Smooth muscle cell (in vitro differentiated cells): ENCODE measurements around the gene TBC1D14. TPM values are rescaled to one million over a fixed set of nuclear protein-coding genes. Genes with fewer than 3 reads are reported as not detected.

Source experiments
- DNase-seq: peaks from one replicate; lab custom pipeline; 2025; ENCODE audit not compliant: unreplicated experiment; lab: John Stamatoyannopoulos, UW
- H2AFZ ChIP-seq: fragments of 200-600 bp; sonication (generic); 2 replicates; pipeline ENCODE4 v1.6.0; 2016; ENCODE audit warnings: antibody characterized with exemption, low read depth, mild to moderate bottlenecking
- H3F3A ChIP-seq: fragments of 200-600 bp; sonication (generic); 2 replicates; pipeline ENCODE4 v1.6.0; 2017; ENCODE audit warnings: antibody characterized with exemption, low read depth
- H3K27ac ChIP-seq: fragments of 200-600 bp; sonication (generic); 2 replicates; pipeline ENCODE4 v1.5.1; 2016; ENCODE audit warnings: low read depth, mild to moderate bottlenecking
- H3K27me3 ChIP-seq: fragments of 200-600 bp; sonication (generic); 2 replicates; pipeline ENCODE4 v1.6.1; 2016; ENCODE audit warnings: low read depth, mild to moderate bottlenecking
- H3K36me3 ChIP-seq: fragments of 200-600 bp; sonication (generic); 2 replicates; pipeline ENCODE4 v1.5.1; 2016; ENCODE audit warnings: low read depth
- H3K4me1 ChIP-seq: fragments of 200-600 bp; sonication (generic); 2 replicates; pipeline ENCODE4 v1.5.1; 2016; ENCODE audit warnings: low read depth
- H3K4me2 ChIP-seq: fragments of 200-600 bp; sonication (generic); 2 replicates; pipeline ENCODE4 v1.6.0; 2016; ENCODE audit warnings: mild to moderate bottlenecking
- H3K4me3 ChIP-seq: fragments of 200-600 bp; sonication (generic); 2 replicates; pipeline ENCODE4 v1.5.1; 2016; ENCODE audit warnings: mild to moderate bottlenecking
- H3K79me2 ChIP-seq: fragments of 200-600 bp; sonication (generic); 2 replicates; pipeline ENCODE4 v1.6.0; 2016; ENCODE audit warnings: low read depth, mild to moderate bottlenecking
- H3K9ac ChIP-seq: fragments of 200-600 bp; sonication (generic); 2 replicates; pipeline ENCODE4 v1.6.0; 2016; ENCODE audit warnings: low read depth
- H3K9me3 ChIP-seq: fragments of 200-600 bp; sonication (generic); replicated peaks from 2 replicates; pipeline ENCODE4 v1.5.1; 2016; ENCODE audit warnings: low read depth
- H4K20me1 ChIP-seq: fragments of 200-600 bp; sonication (generic); 2 replicates; pipeline ENCODE4 v1.6.0; 2016; ENCODE audit warnings: low read depth
- WGBS: methylation state at CpG from one replicate; pipeline ENCODE4 v1.1.7; 2016; ENCODE audit warnings: low lambda C conversion rate; 5-methylcytosine and 5-hydroxymethylcytosine counted together
- polyA plus RNA-seq: library from polyadenylated mRNA; unstranded; fragments of >200 nt; fragmentation: Nextera tagmentation; extraction: Ambion mirVana; gene quantifications from 2 replicates; pipeline ENCODE4 v1.2.1, GENCODE V29; 2016
- total RNA-seq: library from RNA; depleted of rRNA; stranded (reverse); fragments of >200 nt; gene quantifications from 2 replicates; pipeline ENCODE4 v1.2.3, GENCODE V29; 2014
- TF ChIP-seq, protein P1 (sequence below): fragments of 200-600 bp; sonication (generic); IDR thresholded peaks from 2 replicates; pipeline ENCODE4 v1.5.1; 2017; ENCODE audit warnings: borderline replicate concordance, mild to moderate bottlenecking, antibody characterized with exemption; ENCODE audit not compliant: insufficient read depth, poor library complexity, severe bottlenecking

The TBC1D14 gene
- total and polyA plus RNA-seq, 2 experiments from 2014 or later, result 13.0 to 24.4 TPM

DNA sequence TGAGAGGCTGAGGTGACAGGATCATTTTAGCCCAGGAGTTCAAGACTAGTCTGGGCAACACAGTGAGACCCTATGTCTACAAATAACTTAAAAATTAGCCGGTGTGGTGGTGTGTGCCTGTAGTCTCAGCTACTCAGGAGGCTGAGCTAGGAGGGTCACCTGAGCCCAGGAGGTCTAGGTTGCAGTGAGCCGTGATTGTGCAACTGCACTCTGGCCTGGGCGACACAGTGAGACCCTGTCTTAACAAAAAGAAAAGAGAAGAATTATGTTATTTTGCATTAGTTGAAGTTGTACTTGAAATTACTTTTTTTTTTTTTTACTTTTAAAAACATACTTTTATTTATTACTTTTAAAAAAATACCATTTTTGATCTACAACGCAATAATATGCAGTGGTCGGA, 111.7 kb downstream of the TBC1D14 start:
- H2AFZ ChIP-seq, result no peak overlapping the region
- H4K20me1 ChIP-seq, result no peaks in the 10 kb centered on the region
- no peaks in the 10 kb centered on the region for H3F3A ChIP-seq
- no peaks in the 10 kb centered on the region for H3K36me3 ChIP-seq
- 74% methylated on average over 5 of the region's 5 CpGs for WGBS
- no peak overlapping the region for H3K4me2 ChIP-seq
- H3K79me2 ChIP-seq, result no peaks in the 10 kb centered on the region
- DNase-seq, result no peak
- H3K4me3 ChIP-seq, result no peak overlapping the region
- H3K4me1 ChIP-seq, result peaks cover 4% of the 10 kb centered on the region
- no peak overlapping the region for H3K9ac ChIP-seq
- no peaks in the 10 kb centered on the region for H3K27me3 ChIP-seq
- H3K9me3 ChIP-seq, result no peaks in the 10 kb centered on the region
- TF ChIP-seq, protein P1, sequence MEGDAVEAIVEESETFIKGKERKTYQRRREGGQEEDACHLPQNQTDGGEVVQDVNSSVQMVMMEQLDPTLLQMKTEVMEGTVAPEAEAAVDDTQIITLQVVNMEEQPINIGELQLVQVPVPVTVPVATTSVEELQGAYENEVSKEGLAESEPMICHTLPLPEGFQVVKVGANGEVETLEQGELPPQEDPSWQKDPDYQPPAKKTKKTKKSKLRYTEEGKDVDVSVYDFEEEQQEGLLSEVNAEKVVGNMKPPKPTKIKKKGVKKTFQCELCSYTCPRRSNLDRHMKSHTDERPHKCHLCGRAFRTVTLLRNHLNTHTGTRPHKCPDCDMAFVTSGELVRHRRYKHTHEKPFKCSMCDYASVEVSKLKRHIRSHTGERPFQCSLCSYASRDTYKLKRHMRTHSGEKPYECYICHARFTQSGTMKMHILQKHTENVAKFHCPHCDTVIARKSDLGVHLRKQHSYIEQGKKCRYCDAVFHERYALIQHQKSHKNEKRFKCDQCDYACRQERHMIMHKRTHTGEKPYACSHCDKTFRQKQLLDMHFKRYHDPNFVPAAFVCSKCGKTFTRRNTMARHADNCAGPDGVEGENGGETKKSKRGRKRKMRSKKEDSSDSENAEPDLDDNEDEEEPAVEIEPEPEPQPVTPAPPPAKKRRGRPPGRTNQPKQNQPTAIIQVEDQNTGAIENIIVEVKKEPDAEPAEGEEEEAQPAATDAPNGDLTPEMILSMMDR, result no peak
- H3K27ac ChIP-seq, result peak overlapping the region; percentile 85

DNA sequence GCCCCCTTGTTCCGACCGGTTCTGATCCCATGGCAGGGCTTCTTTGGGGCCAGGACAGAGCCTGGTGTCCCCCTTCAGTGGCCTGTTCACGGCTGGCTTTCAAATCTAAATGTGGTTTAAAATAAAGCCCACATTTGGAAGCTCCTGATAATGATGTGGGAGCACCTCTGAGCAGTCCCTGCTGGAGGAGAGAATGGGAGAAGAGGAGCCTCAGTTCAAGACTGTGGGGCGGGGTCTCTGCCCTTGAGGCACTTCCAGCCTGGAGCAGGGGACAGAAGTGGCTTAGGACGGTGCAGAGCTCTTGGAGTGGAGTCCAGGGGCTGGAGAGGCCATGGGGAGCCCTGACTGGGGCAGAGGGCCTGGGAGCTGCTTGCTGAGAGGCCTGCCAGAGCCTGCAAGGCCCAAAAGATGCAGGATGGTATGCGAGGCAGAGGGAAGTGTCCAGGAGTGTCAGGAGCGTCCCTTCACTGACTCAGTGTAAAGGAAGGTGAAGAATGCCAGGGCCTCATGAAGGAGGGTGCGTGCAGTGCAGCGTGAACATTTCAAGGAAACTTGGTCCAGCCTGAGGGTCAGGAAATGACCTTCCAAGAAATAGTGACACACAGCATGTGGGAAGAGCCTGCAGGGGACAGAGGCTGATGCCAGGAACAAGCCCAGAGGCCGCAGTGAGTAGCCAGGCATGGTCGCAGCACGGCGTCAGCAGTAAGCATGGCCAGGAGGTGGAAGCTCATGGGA, 112.5 kb downstream of the TBC1D14 start:
- no peak overlapping the region for H2AFZ ChIP-seq
- H3K79me2 ChIP-seq, result no peaks in the 10 kb centered on the region
- H3K4me3 ChIP-seq, result no peak overlapping the region
- no peaks in the 10 kb centered on the region for H3K36me3 ChIP-seq
- no peaks in the 10 kb centered on the region for H3F3A ChIP-seq
- H3K9me3 ChIP-seq, result no peaks in the 10 kb centered on the region
- WGBS, result 69% methylated on average over 13 of the region's 13 CpGs
- DNase-seq, result no peak
- H3K4me2 ChIP-seq, result peak overlapping the region; percentile 8
- peak overlapping the region; percentile 55 for H3K9ac ChIP-seq
- no peaks in the 10 kb centered on the region for H3K27me3 ChIP-seq
- peaks cover 4% of the 10 kb centered on the region for H3K4me1 ChIP-seq
- TF ChIP-seq, protein P1, result no peak
- peak overlapping the region; percentile 85 for H3K27ac ChIP-seq
- H4K20me1 ChIP-seq, result no peaks in the 10 kb centered on the region

DNA sequence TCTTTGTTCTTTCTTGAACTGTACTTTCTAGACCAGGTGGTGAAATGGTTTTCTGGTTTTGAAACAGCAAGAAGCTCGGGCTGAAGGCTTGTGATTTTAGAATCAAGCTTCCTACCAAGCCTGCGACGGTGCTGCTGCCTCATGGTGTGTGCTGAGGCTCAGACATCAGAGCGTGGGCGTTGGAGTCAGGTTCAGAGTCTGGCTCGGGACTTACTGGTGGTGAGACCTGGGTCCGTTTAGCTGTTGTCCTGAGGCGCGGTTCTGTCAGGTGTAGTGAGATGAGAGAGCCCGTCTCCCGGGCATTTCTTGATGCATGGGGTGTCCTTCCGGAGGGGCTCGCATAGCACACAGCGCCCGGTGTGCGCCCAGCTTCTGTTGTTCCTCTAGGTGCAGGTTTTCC, 113.9 kb downstream of the TBC1D14 start:
- 94% methylated on average over 16 of the region's 16 CpGs for WGBS
- peak overlapping the region; percentile 85 for H3K27ac ChIP-seq
- DNase-seq, result no peak
- H3K4me3 ChIP-seq, result no peak overlapping the region
- H3K27me3 ChIP-seq, result no peaks in the 10 kb centered on the region
- H4K20me1 ChIP-seq, result no peaks in the 10 kb centered on the region
- peaks cover 4% of the 10 kb centered on the region for H3K4me1 ChIP-seq
- no peak overlapping the region for H3K9ac ChIP-seq
- no peaks in the 10 kb centered on the region for H3K79me2 ChIP-seq
- no peak overlapping the region for H3K4me2 ChIP-seq
- no peaks in the 10 kb centered on the region for H3K9me3 ChIP-seq
- H2AFZ ChIP-seq, result no peak overlapping the region
- H3F3A ChIP-seq, result no peaks in the 10 kb centered on the region
- no peaks in the 10 kb centered on the region for H3K36me3 ChIP-seq
- TF ChIP-seq, protein P1, result no peak

DNA sequence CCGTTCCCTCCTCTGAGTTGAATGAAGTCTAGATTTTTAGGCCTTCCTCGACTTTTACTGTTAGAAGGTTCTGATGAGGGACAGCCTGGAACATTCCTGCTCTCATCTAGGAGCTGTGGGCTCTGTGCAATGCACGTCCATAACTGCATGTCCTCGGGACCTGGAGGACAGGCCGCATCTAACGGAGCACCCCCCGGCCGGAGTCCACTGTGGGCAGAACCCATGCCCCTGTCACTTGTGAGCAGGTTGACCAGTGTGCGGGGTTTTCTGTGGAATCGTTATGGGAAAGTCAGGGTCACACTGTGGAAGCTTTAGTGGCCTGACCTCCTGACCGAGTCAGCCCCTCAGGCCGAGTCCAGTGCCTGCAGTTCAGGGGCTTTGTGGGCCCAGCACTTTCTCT, 114.3 kb downstream of the TBC1D14 start:
- 97% methylated on average over 12 of the region's 12 CpGs for WGBS
- Histone ChIP-seq H3K79me2 (no peaks in the 10 kb centered on the region), H4K20me1 (no peaks in the 10 kb centered on the region), H3K9me3 (no peaks in the 10 kb centered on the region), H3K27ac (no peak overlapping the region), H3K4me2 (no peak overlapping the region), H3K27me3 (no peaks in the 10 kb centered on the region), H3K4me1 (peaks cover 4% of the 10 kb centered on the region), H3K36me3 (no peaks in the 10 kb centered on the region), H3F3A (no peaks in the 10 kb centered on the region), H3K9ac (no peak overlapping the region), H3K4me3 (no peak overlapping the region), H2AFZ (no peak overlapping the region)
- TF ChIP-seq, protein P1, result no peak
- no peak for DNase-seq
